HCT116 (cell line): ENCODE measurements around the gene MORN5. TPM values are rescaled to one million over a fixed set of nuclear protein-coding genes. Genes with fewer than 3 reads are reported as not detected.

ENCODE experiments used
- ATAC-seq: fragments of 200-7000 bp; cut with Tn5 transposase; 2 replicates; pipeline ENCODE4 v1.9.1; 2020; ENCODE audit warnings: mild to moderate bottlenecking, moderate library complexity
- BruUV-seq: library from RNA; stranded (reverse); fragments of 400-500 nt; replicated peaks from 2 replicates; lab custom pipeline; 2021; lab: Mats Ljungman, UMichigan
- CTCF ChIA-PET: fragments of 300-600 bp; sonication (Branson Sonifier 250); formaldehyde crosslinking; loops from one replicate; lab custom pipeline; 2021; ENCODE audit warnings: antibody characterized with exemption; lab: Charles Lee
- POLR2A ChIA-PET: fragments of 300-600, 350-600 bp; sonication (Branson Sonifier 250); formaldehyde crosslinking; loops from one replicate; lab custom pipeline; 2021; ENCODE audit warnings: antibody characterized with exemption; lab: Charles Lee
- RAD21 ChIA-PET, 2 experiments: fragments of 300-600 bp; sonication (Branson Sonifier 250); formaldehyde crosslinking; loops; one replicate each; lab custom pipeline; 2023; ENCODE audit warnings: low total read pairs in 2 of 2; ENCODE audit not compliant: uncharacterized antibody in 2 of 2, unreplicated experiment in 2 of 2, low non-redundant PET in 1 of 2; lab: Charles Lee
- DNase-seq: peaks from one replicate; pipeline ENCODE4 v3.0.0-alpha.2; 2010; ENCODE audit warnings: low read depth, low spot score
- H2AFZ ChIP-seq: fragments of 200-600 bp; shearing (Covaris generic), sonication (generic); 2 replicates; pipeline ENCODE4 v1.6.1; 2017; ENCODE audit warnings: low read depth, mixed run types, mixed read lengths, antibody characterized with exemption, low read length; ENCODE audit not compliant: poor library complexity, severe bottlenecking
- H3K27ac ChIP-seq: 2 replicates; pipeline ENCODE4 v1.5.1; 2012; ENCODE audit warnings: low read depth, low read length
- H3K27me3 ChIP-seq: fragments of 200-600 bp; sonication (generic); 2 replicates; pipeline ENCODE4 v1.6.1; 2016; ENCODE audit warnings: mixed run types, low read length, mixed read lengths; ENCODE audit not compliant: insufficient read depth
- H3K36me3 ChIP-seq, 2 experiments: fragments of 200-500 bp in 1 of 2; fragments of 200-600 bp in 1 of 2; sonication (Bioruptor generic) in 1 of 2; sonication (generic) in 1 of 2; 2 replicates each; pipeline versions ENCODE4 v1.5.1 to v1.6.1; 2014 to 2016; ENCODE audit warnings: low read length in 2 of 2, inconsistent platforms in 1 of 2, mixed read lengths in 1 of 2, mixed run types in 1 of 2; ENCODE audit not compliant: insufficient read depth in 2 of 2, control insufficient read depth in 1 of 2
- H3K4me1 ChIP-seq, 2 experiments: fragments of 200-600 bp in 1 of 2; sonication (generic) in 1 of 2; 2 replicates each; pipeline versions ENCODE4 v1.5.1 to v1.6.1; 2012 to 2017; ENCODE audit warnings: low read length in 2 of 2, inconsistent platforms in 1 of 2, mild to moderate bottlenecking in 1 of 2, mixed read lengths in 1 of 2, mixed run types in 1 of 2, moderate library complexity in 1 of 2; ENCODE audit not compliant: insufficient read depth in 2 of 2, control insufficient read depth in 1 of 2
- H3K4me2 ChIP-seq: fragments of 200-600 bp; sonication (generic); 2 replicates; pipeline ENCODE4 v1.6.1; 2017; ENCODE audit warnings: mixed run types, low read length, mixed read lengths
- H3K4me3 ChIP-seq, 2 experiments: fragments of 200-600 bp in 1 of 2; sonication (generic) in 1 of 2; replicated peaks in 1 of 2; 2 replicates each; pipeline ENCODE4 v1.5.1; 2011 to 2016; ENCODE audit warnings: low read length in 2 of 2, control low read depth in 1 of 2, low read depth in 1 of 2, mild to moderate bottlenecking in 1 of 2, mixed read lengths in 1 of 2, mixed run types in 1 of 2
- H3K79me2 ChIP-seq: fragments of 200-600 bp; sonication (generic); 2 replicates; pipeline ENCODE4 v1.6.1; 2017; ENCODE audit warnings: mild to moderate bottlenecking, mixed run types, low read length, moderate library complexity, mixed read lengths; ENCODE audit not compliant: insufficient read depth
- H3K9ac ChIP-seq: fragments of 200-600 bp; sonication (generic); 2 replicates; pipeline ENCODE4 v1.6.1; 2016; ENCODE audit warnings: low read length, mixed read lengths
- H3K9me2 ChIP-seq: fragments of 200-600 bp; sonication (generic), shearing (Covaris generic); 2 replicates; pipeline ENCODE4 v1.6.1; 2017; ENCODE audit warnings: mixed run types, mild to moderate bottlenecking, moderate library complexity; ENCODE audit not compliant: insufficient read depth
- H3K9me3 ChIP-seq, 2 experiments: fragments of 200-500 bp in 1 of 2; fragments of 200-600 bp in 1 of 2; sonication (Bioruptor generic) in 1 of 2; sonication (generic) in 1 of 2; 2 replicates each; pipeline ENCODE4 v1.6.1; 2014 to 2017; ENCODE audit warnings: low read length in 2 of 2, mixed read lengths in 2 of 2, inconsistent platforms in 1 of 2, low read depth in 1 of 2, mild to moderate bottlenecking in 1 of 2, mixed run types in 1 of 2, moderate library complexity in 1 of 2; ENCODE audit not compliant: control insufficient read depth in 1 of 2, insufficient read depth in 1 of 2
- H4K20me1 ChIP-seq: fragments of 200-600 bp; sonication (generic), shearing (Covaris generic); 2 replicates; pipeline ENCODE4 v1.6.1; 2017; ENCODE audit warnings: mixed run types, mild to moderate bottlenecking, moderate library complexity; ENCODE audit not compliant: insufficient read depth
- ATF3 ChIP-seq: IDR thresholded peaks from 2 replicates; pipeline ENCODE4 v1.6.1; 2012
- CBX3 ChIP-seq: IDR thresholded peaks from 2 replicates; pipeline ENCODE4 v1.6.1; 2012; ENCODE audit warnings: low read depth
- CEBPB ChIP-seq: IDR thresholded peaks from 2 replicates; pipeline ENCODE4 v1.6.1; 2012; ENCODE audit warnings: low read depth
- EGR1 ChIP-seq: IDR thresholded peaks from 2 replicates; pipeline ENCODE4 v1.6.1; 2012; ENCODE audit warnings: low read depth
- ELF1 ChIP-seq: IDR thresholded peaks from 2 replicates; pipeline ENCODE4 v1.6.1; 2012; ENCODE audit warnings: low read depth, borderline replicate concordance
- EZH2phosphoT487 ChIP-seq: fragments of 200-600 bp; IDR thresholded peaks from 2 replicates; pipeline ENCODE4 v1.6.1; 2018; ENCODE audit warnings: antibody characterized with exemption, borderline replicate concordance
- FOSL1 ChIP-seq: IDR thresholded peaks from 2 replicates; pipeline ENCODE4 v1.6.1; 2012; ENCODE audit warnings: low read depth
- JUND ChIP-seq: IDR thresholded peaks from 2 replicates; pipeline ENCODE4 v1.6.1; 2012
- POLR2A ChIP-seq: IDR thresholded peaks from 2 replicates; pipeline ENCODE4 v1.7.0; 2011; ENCODE audit warnings: borderline replicate concordance; ENCODE audit not compliant: insufficient read depth, insufficient read length; ENCODE audit errors: extremely low read depth
- POLR2AphosphoS5 ChIP-seq: IDR thresholded peaks from 2 replicates; pipeline ENCODE4 v1.6.1; 2011; ENCODE audit warnings: mild to moderate bottlenecking, low read depth, low read length, moderate library complexity
- RAD21 ChIP-seq: IDR thresholded peaks from 2 replicates; pipeline ENCODE4 v1.6.1; 2012; ENCODE audit warnings: low read depth, mild to moderate bottlenecking
- REST ChIP-seq: IDR thresholded peaks from 2 replicates; pipeline ENCODE4 v1.6.1; 2012; ENCODE audit warnings: low read depth
- SP1 ChIP-seq: IDR thresholded peaks from 2 replicates; pipeline ENCODE4 v1.6.1; 2012; ENCODE audit warnings: low read depth
- SRF ChIP-seq: IDR thresholded peaks from 2 replicates; pipeline ENCODE4 v1.6.1; 2012; ENCODE audit warnings: low read depth
- TCF7L2 ChIP-seq: IDR thresholded peaks from 2 replicates; pipeline ENCODE4 v1.7.0; 2011; ENCODE audit warnings: borderline replicate concordance, inconsistent platforms; ENCODE audit not compliant: insufficient read depth, insufficient read length; ENCODE audit errors: extremely low read depth
- YY1 ChIP-seq: IDR thresholded peaks from 2 replicates; pipeline ENCODE4 v1.6.1; 2011; ENCODE audit warnings: low read length, low read depth, moderate library complexity, mild to moderate bottlenecking; ENCODE audit not compliant: insufficient replicate concordance; ENCODE audit errors: extremely low read depth
- ZFX ChIP-seq: fragments of 450-650 bp; IDR thresholded peaks from 2 replicates; pipeline ENCODE4 v1.6.1; 2017
- ZNF274 ChIP-seq: fragments of 200-500 bp; sonication (Bioruptor generic); IDR thresholded peaks from 2 replicates; pipeline ENCODE4 v1.6.1; 2014; ENCODE audit warnings: mild to moderate bottlenecking, low read depth, low read length, inconsistent platforms
- intact Hi-C: fragments of 100-400 bp; cut with micrococcal nuclease; formaldehyde crosslinking; loops from 2 replicates; pipeline ENCODE4 v1.10.0; 2022
- total RNA-seq: library from RNA; stranded (reverse); gene quantifications from one replicate; pipeline ENCODE4 v1.2.1, GENCODE V29; 2021; ENCODE audit not compliant: unreplicated experiment
- TF ChIP-seq, protein P1 (sequence below): IDR thresholded peaks from 2 replicates; pipeline ENCODE4 v1.6.1; 2011; ENCODE audit warnings: mild to moderate bottlenecking, low read length, moderate library complexity; ENCODE audit not compliant: insufficient replicate concordance; ENCODE audit errors: extremely low read depth

Gene MORN5
- total RNA-seq, 1 experiment from 2014 or later = not detected

DNA sequence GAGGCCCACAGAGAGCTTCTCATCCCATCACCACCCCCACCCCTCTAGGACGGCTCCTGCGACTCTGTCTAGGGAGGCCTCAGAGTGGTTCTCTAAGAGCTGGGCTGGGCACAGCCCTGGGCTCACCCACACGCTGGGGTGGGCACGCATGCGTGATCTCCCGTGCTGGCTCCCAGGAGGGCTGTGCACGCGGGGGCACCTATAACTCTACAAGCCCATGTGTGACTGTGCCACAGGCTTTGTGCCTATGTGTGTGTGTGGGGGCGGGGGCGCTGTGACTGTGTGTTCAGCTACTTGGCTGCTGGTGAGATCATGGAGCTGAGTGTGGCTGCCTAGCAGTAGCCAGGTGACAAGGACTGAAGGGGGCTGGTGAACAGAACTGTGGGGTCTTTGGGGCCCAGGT is 32.3 kb upstream of the MORN5 start:
- ATAC-seq (no peak), DNase-seq (no peak)
- no peaks in the 10 kb centered on the region for H3K27me3 ChIP-seq
- H3K27ac ChIP-seq = no peak overlapping the region
- no peak overlapping the region for H3K9ac ChIP-seq
- peaks cover 0 to 12% of the 10 kb centered on the region in 2 experiments; a peak in 1 of 4 replicates for H3K4me1 ChIP-seq
- intact Hi-C loops = loop anchor here (10.0 kb wide), 1 partner anchor 1227 kb away; the partner anchor contains the start of gene CRB2
- POLR2A ChIA-PET = no interaction called here
- CTCF ChIA-PET = interaction anchor here (8.5 to 9.5 kb wide), 2 partner anchors 29 to 223 kb away, joined by 169 to 229 read pairs; no protein-coding TSS in a partner anchor
- no peak overlapping the region for H3K4me3 ChIP-seq
- H3K9me2 ChIP-seq = no peaks in the 10 kb centered on the region
- H3K4me2 ChIP-seq = no peak overlapping the region
- no peak overlapping the region for H2AFZ ChIP-seq
- no peaks in the 10 kb centered on the region for H3K36me3 ChIP-seq
- RAD21 ChIA-PET = no interaction called here
- no peaks in the 10 kb centered on the region for H3K9me3 ChIP-seq
- BruUV-seq = no TSS peak
- no peak for TF ChIP-seq CEBPB
- TF ChIP-seq, protein P1, sequence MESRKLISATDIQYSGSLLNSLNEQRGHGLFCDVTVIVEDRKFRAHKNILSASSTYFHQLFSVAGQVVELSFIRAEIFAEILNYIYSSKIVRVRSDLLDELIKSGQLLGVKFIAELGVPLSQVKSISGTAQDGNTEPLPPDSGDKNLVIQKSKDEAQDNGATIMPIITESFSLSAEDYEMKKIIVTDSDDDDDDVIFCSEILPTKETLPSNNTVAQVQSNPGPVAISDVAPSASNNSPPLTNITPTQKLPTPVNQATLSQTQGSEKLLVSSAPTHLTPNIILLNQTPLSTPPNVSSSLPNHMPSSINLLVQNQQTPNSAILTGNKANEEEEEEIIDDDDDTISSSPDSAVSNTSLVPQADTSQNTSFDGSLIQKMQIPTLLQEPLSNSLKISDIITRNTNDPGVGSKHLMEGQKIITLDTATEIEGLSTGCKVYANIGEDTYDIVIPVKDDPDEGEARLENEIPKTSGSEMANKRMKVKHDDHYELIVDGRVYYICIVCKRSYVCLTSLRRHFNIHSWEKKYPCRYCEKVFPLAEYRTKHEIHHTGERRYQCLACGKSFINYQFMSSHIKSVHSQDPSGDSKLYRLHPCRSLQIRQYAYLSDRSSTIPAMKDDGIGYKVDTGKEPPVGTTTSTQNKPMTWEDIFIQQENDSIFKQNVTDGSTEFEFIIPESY = no peak
- no peak for TF ChIP-seq TCF7L2
- TF ChIP-seq SRF = no peak
- TF ChIP-seq YY1 = no peak
- TF ChIP-seq RAD21 = no peak
- TF ChIP-seq POLR2AphosphoS5 = no peak
- no peak for TF ChIP-seq EZH2phosphoT487
- no peak for TF ChIP-seq CBX3
- no peak for TF ChIP-seq ZFX
- no peak for TF ChIP-seq JUND
- TF ChIP-seq EGR1 = no peak
- no peak for TF ChIP-seq POLR2A
- TF ChIP-seq SP1 = no peak
- TF ChIP-seq ATF3 = no peak
- no peak for TF ChIP-seq ZNF274
- TF ChIP-seq REST = no peak
- no peak for TF ChIP-seq FOSL1
- TF ChIP-seq ELF1 = no peak
- TF ChIP-seq, all 23 proteins: peak for 0
- H4K20me1 ChIP-seq = no peaks in the 10 kb centered on the region
- H3K79me2 ChIP-seq = no peaks in the 10 kb centered on the region
